Liver (tissue), 9 donors: ENCODE data around the gene DLGAP4. TPM values are rescaled to one million over a fixed set of nuclear protein-coding genes. Genes with fewer than 3 reads are reported as not detected.

Experiments used
- DNase-seq: peaks from one replicate; pipeline ENCODE4 v3.0.0-alpha.2; 2017; ENCODE audit warnings: low spot score
- H3K27ac ChIP-seq, 2 donors: one replicate each; pipeline ENCODE4 v1.7.0; 2013; ENCODE audit warnings: inconsistent platforms in 2 of 2, low read length in 2 of 2, control low read depth in 1 of 2, low read depth in 1 of 2, mild to moderate bottlenecking in 1 of 2
- H3K27me3 ChIP-seq, 4 donors: one replicate each; pipeline versions ENCODE4 v1.6.1 to v1.7.0; 2013; ENCODE audit warnings: low read length in 3 of 4, inconsistent platforms in 1 of 4, mild to moderate bottlenecking in 1 of 4, moderate library complexity in 1 of 4; ENCODE audit not compliant: control insufficient read depth in 4 of 4, insufficient read depth in 4 of 4
- H3K36me3 ChIP-seq, 4 donors: one replicate each; pipeline versions ENCODE4 v1.6.1 to v1.7.0; 2013; ENCODE audit warnings: low read length in 3 of 4, mild to moderate bottlenecking in 3 of 4, low read depth in 1 of 4, moderate library complexity in 1 of 4; ENCODE audit not compliant: control insufficient read depth in 4 of 4, insufficient read depth in 3 of 4
- H3K4me1 ChIP-seq, 4 donors: one replicate each; pipeline versions ENCODE4 v1.6.1 to v1.7.0; 2013; ENCODE audit warnings: low read length in 3 of 4, mild to moderate bottlenecking in 3 of 4, moderate library complexity in 1 of 4; ENCODE audit not compliant: control insufficient read depth in 4 of 4, insufficient read depth in 4 of 4
- H3K4me3 ChIP-seq, 3 donors: one replicate each; pipeline versions ENCODE4 v1.6.1 to v1.7.0; 2013; ENCODE audit warnings: low read length in 3 of 3, control low read depth in 1 of 3, low read depth in 1 of 3, mild to moderate bottlenecking in 1 of 3
- H3K9ac ChIP-seq, 2 donors: one replicate each; pipeline ENCODE4 v1.7.0; 2013; ENCODE audit warnings: low read length in 2 of 2, mild to moderate bottlenecking in 2 of 2, moderate library complexity in 2 of 2, control low read depth in 1 of 2, low read depth in 1 of 2
- H3K9me3 ChIP-seq, 4 donors: one replicate each; pipeline versions ENCODE4 v1.6.1 to v1.7.0; 2013; ENCODE audit warnings: low read length in 3 of 4; ENCODE audit not compliant: control insufficient read depth in 4 of 4
- ATF3 ChIP-seq: IDR thresholded peaks from 2 replicates; pipeline ENCODE4 v1.6.1; 2016; ENCODE audit warnings: antibody characterized with exemption
- EGR1 ChIP-seq, 2 donors: IDR thresholded peaks; 2 replicates each; pipeline ENCODE4 v1.6.1; 2016 to 2018; ENCODE audit warnings: antibody characterized with exemption in 2 of 2, low read depth in 2 of 2
- FOXA1 ChIP-seq: IDR thresholded peaks from 2 replicates; pipeline ENCODE4 v1.6.1; 2016; ENCODE audit warnings: antibody characterized with exemption
- FOXA2 ChIP-seq: IDR thresholded peaks from 2 replicates; pipeline ENCODE4 v1.6.1; 2016; ENCODE audit warnings: antibody characterized with exemption
- GABPA ChIP-seq, 2 donors: IDR thresholded peaks in 1 of 2; conservative IDR thresholded peaks in 1 of 2; 2 replicates each; pipeline ENCODE4 v1.6.1; 2016; ENCODE audit warnings: antibody characterized with exemption in 2 of 2, mild to moderate bottlenecking in 1 of 2, moderate library complexity in 1 of 2
- HNF4A ChIP-seq, 2 donors: conservative IDR thresholded peaks; 2 replicates each; pipeline ENCODE4 v1.6.1; 2016; ENCODE audit warnings: antibody characterized with exemption in 2 of 2, mild to moderate bottlenecking in 2 of 2
- JUND ChIP-seq, 2 donors: IDR thresholded peaks; 2 replicates each; pipeline ENCODE4 v1.6.1; 2016; ENCODE audit warnings: antibody characterized with exemption in 2 of 2
- MAX ChIP-seq: IDR thresholded peaks from 2 replicates; pipeline ENCODE4 v1.6.1; 2016; ENCODE audit warnings: antibody characterized with exemption
- NR2F2 ChIP-seq: IDR thresholded peaks from 2 replicates; pipeline ENCODE4 v1.6.1; 2016; ENCODE audit warnings: antibody characterized with exemption
- RXRA ChIP-seq, 2 donors: IDR thresholded peaks; 2 replicates each; pipeline ENCODE4 v1.6.1; 2017 to 2018; ENCODE audit warnings: antibody characterized with exemption in 2 of 2, mild to moderate bottlenecking in 1 of 2
- TAF1 ChIP-seq: conservative IDR thresholded peaks from 2 replicates; pipeline ENCODE4 v1.6.1; 2016; ENCODE audit warnings: antibody characterized with exemption, mild to moderate bottlenecking
- YY1 ChIP-seq: IDR thresholded peaks from 2 replicates; pipeline ENCODE4 v1.6.1; 2016; ENCODE audit warnings: antibody characterized with exemption, mild to moderate bottlenecking
- WGBS: extraction: QIAGEN DNeasy Blood & Tissue Kit; methylation state at CpG from one replicate; pipeline ENCODE4 v1.1.7; 2013; 5-methylcytosine and 5-hydroxymethylcytosine counted together
- polyA plus RNA-seq, 2 donors: library from polyadenylated mRNA; stranded (reverse) in 1 of 2; unstranded in 1 of 2; fragments of 200-250 nt in 1 of 2; fragments of >200 nt in 1 of 2; fragmentation: Nextera tagmentation in 1 of 2; extraction: Ambion mirVana in 1 of 2; gene quantifications; one replicate each; pipeline versions ENCODE4 v1.2.1 to v1.2.3, GENCODE V29; 2013 to 2015
- total RNA-seq, 2 donors: library from RNA; depleted of rRNA; stranded (reverse); fragments of >200 nt; gene quantifications; one replicate each; pipeline ENCODE4 v1.2.3, GENCODE V29; 2014
- TF ChIP-seq, protein P1 (sequence below): fragments of 150-350 bp; IDR thresholded peaks from 2 replicates; pipeline ENCODE4 v1.5.1; 2017; ENCODE audit warnings: improper control_type of control experiment, low read depth, low read length; ENCODE audit not compliant: missing input control
- TF ChIP-seq, protein P2 (sequence below): IDR thresholded peaks from 2 replicates; pipeline ENCODE4 v1.6.1; 2016; ENCODE audit warnings: antibody characterized with exemption, mild to moderate bottlenecking
- donor health status: healthy.
- donor health status: healthy.
- donor health status: healthy.
- donor health status: healthy.
- donor health status: healthy.

The DLGAP4 gene
- total and polyA plus RNA-seq, 4 donors = 2.9 to 18.7 (median 11.2) TPM

- WGBS = 90% methylated on average over 12 of the region's 12 CpGs
- no peaks in the 10 kb centered on the region for H3K27me3 ChIP-seq
- H3K4me1 ChIP-seq = no peaks in the 10 kb centered on the region
- TF ChIP-seq HNF4A (conservative IDR thresholded peaks at IDR 0.05) (no peak), TAF1 (no peak), RXRA (IDR thresholded peaks at IDR 0.05) (no peak), NR2F2 (no peak), ATF3 (no peak), GABPA (IDR thresholded peaks at IDR 0.05 in 1 of 2, conservative IDR thresholded peaks at IDR 0.05 in 1 of 2) (no peak), MAX (no peak), JUND (IDR thresholded peaks at IDR 0.05) (no peak)
- no peak for DNase-seq
- no peak overlapping the region for H3K27ac ChIP-seq
- H3K9me3 ChIP-seq = no peaks in the 10 kb centered on the region
- no peak overlapping the region for H3K4me3 ChIP-seq
- no peaks in the 10 kb centered on the region for H3K36me3 ChIP-seq
- H3K9ac ChIP-seq = no peak overlapping the region
Observed at GRCh38 chr20:36262440-36262839, 43.7 kb upstream of the DLGAP4 start.

- Histone ChIP-seq H3K4me1 (no peaks in the 10 kb centered on the region), H3K9ac (no peak overlapping the region), H3K27ac (no peak overlapping the region), H3K9me3 (no peaks in the 10 kb centered on the region), H3K36me3 (no peaks in the 10 kb centered on the region), H3K4me3 (no peak overlapping the region), H3K27me3 (no peaks in the 10 kb centered on the region)
- no peak for DNase-seq
- WGBS = 84% methylated on average over 20 of the region's 20 CpGs
- TF ChIP-seq MAX = no peak
- TF ChIP-seq FOXA2 = no peak
- no peak for TF ChIP-seq YY1
- TF ChIP-seq RXRA (IDR thresholded peaks at IDR 0.05) = no peak
- no peak for TF ChIP-seq JUND (IDR thresholded peaks at IDR 0.05)
- no peak for TF ChIP-seq HNF4A (conservative IDR thresholded peaks at IDR 0.05)
- TF ChIP-seq GABPA (IDR thresholded peaks at IDR 0.05 in 1 of 2, conservative IDR thresholded peaks at IDR 0.05 in 1 of 2) = no peak
- TF ChIP-seq NR2F2 = no peak
- TF ChIP-seq, protein P1, sequence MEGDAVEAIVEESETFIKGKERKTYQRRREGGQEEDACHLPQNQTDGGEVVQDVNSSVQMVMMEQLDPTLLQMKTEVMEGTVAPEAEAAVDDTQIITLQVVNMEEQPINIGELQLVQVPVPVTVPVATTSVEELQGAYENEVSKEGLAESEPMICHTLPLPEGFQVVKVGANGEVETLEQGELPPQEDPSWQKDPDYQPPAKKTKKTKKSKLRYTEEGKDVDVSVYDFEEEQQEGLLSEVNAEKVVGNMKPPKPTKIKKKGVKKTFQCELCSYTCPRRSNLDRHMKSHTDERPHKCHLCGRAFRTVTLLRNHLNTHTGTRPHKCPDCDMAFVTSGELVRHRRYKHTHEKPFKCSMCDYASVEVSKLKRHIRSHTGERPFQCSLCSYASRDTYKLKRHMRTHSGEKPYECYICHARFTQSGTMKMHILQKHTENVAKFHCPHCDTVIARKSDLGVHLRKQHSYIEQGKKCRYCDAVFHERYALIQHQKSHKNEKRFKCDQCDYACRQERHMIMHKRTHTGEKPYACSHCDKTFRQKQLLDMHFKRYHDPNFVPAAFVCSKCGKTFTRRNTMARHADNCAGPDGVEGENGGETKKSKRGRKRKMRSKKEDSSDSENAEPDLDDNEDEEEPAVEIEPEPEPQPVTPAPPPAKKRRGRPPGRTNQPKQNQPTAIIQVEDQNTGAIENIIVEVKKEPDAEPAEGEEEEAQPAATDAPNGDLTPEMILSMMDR = no peak
- TF ChIP-seq, protein P2, sequence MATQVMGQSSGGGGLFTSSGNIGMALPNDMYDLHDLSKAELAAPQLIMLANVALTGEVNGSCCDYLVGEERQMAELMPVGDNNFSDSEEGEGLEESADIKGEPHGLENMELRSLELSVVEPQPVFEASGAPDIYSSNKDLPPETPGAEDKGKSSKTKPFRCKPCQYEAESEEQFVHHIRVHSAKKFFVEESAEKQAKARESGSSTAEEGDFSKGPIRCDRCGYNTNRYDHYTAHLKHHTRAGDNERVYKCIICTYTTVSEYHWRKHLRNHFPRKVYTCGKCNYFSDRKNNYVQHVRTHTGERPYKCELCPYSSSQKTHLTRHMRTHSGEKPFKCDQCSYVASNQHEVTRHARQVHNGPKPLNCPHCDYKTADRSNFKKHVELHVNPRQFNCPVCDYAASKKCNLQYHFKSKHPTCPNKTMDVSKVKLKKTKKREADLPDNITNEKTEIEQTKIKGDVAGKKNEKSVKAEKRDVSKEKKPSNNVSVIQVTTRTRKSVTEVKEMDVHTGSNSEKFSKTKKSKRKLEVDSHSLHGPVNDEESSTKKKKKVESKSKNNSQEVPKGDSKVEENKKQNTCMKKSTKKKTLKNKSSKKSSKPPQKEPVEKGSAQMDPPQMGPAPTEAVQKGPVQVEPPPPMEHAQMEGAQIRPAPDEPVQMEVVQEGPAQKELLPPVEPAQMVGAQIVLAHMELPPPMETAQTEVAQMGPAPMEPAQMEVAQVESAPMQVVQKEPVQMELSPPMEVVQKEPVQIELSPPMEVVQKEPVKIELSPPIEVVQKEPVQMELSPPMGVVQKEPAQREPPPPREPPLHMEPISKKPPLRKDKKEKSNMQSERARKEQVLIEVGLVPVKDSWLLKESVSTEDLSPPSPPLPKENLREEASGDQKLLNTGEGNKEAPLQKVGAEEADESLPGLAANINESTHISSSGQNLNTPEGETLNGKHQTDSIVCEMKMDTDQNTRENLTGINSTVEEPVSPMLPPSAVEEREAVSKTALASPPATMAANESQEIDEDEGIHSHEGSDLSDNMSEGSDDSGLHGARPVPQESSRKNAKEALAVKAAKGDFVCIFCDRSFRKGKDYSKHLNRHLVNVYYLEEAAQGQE = no peak
- no peak for TF ChIP-seq EGR1 (IDR thresholded peaks at IDR 0.05; ENCODE audit: low read depth in 2 of 2)
- TF ChIP-seq FOXA1 = no peak
Observed at GRCh38 chr20:36264426-36265246, 41.5 kb upstream of the DLGAP4 start.
